Measurements from ENCODE around the gene DACH1. TPM values are rescaled to one million over a fixed set of nuclear protein-coding genes. Genes with fewer than 3 reads are reported as not detected.

DACH1 gene
- total RNA-seq, 2 experiments from 2014 or later, result 0.71 to 0.89 TPM

GRCh38 chr13:71632206-71632605 is 234.8 kb downstream of the DACH1 start:
- CTCF ChIA-PET, result no interaction called here
- no peaks in the 10 kb centered on the region for H3K27me3 Mint-ChIP-seq
- ATAC-seq (ENCODE audit: poor library complexity) (no peak), DNase-seq (no peak)
- H3K36me3 Mint-ChIP-seq (ENCODE audit: low read depth), result no peaks in the 10 kb centered on the region
- Histone ChIP-seq H3K36me3 (ENCODE audit: insufficient read depth, low read length) (no peaks in the 10 kb centered on the region), H3K27ac (ENCODE audit: low read depth in 1 of 2, low read length in 2 of 2) (no peak overlapping the region), H3K9me3 (ENCODE audit: control insufficient read depth in 1 of 2, insufficient read depth in 1 of 2, low read length in 2 of 2) (no peaks in the 10 kb centered on the region), H3K4me1 (ENCODE audit: insufficient read depth, low read length) (no peaks in the 10 kb centered on the region), H3K27me3 (ENCODE audit: control insufficient read depth in 1 of 2, insufficient read depth in 2 of 2, low read length in 2 of 2) (no peaks in the 10 kb centered on the region), H3K4me3 (ENCODE audit: low read length) (no peak overlapping the region)
- H3K4me1 Mint-ChIP-seq (ENCODE audit: low read depth), result no peaks in the 10 kb centered on the region
- H3K9me3 Mint-ChIP-seq, result no peaks in the 10 kb centered on the region
- intact Hi-C loops (cut with DNase I, micrococcal nuclease), result no loop called here
- no peak overlapping the region for H3K27ac Mint-ChIP-seq
- POLR2A ChIA-PET, result no interaction called here
- TF ChIP-seq CTCF (IDR thresholded peaks at IDR 0.05), result no peak
- H3K4me3 Mint-ChIP-seq, result no peak overlapping the region

- no peak overlapping the region for H3K4me3 ChIP-seq (ENCODE audit: low read length)
- CTCF ChIA-PET, result no interaction called here
- ATAC-seq (ENCODE audit: poor library complexity), result no peak
Measured at GRCh38 chr13:71629167-71629566, 237.8 kb downstream of the DACH1 start.

GRCh38 chr13:71626421-71627117 is 240.4 kb downstream of the DACH1 start:
- DNase-seq (no peak), ATAC-seq (ENCODE audit: poor library complexity) (no peak)
- H3K9me3 Mint-ChIP-seq, result no peaks in the 10 kb centered on the region
- Histone ChIP-seq H3K4me3 (ENCODE audit: low read length) (no peak overlapping the region), H3K27ac (ENCODE audit: low read depth in 1 of 2, low read length in 2 of 2) (no peak overlapping the region), H3K9me3 (ENCODE audit: control insufficient read depth in 1 of 2, insufficient read depth in 1 of 2, low read length in 2 of 2) (no peaks in the 10 kb centered on the region), H3K27me3 (ENCODE audit: control insufficient read depth in 1 of 2, insufficient read depth in 2 of 2, low read length in 2 of 2) (no peaks in the 10 kb centered on the region), H3K36me3 (ENCODE audit: insufficient read depth, low read length) (no peaks in the 10 kb centered on the region), H3K4me1 (ENCODE audit: insufficient read depth, low read length) (no peaks in the 10 kb centered on the region)
- H3K27me3 Mint-ChIP-seq, result no peaks in the 10 kb centered on the region
- H3K36me3 Mint-ChIP-seq (ENCODE audit: low read depth), result no peaks in the 10 kb centered on the region
- ChIA-PET CTCF (no interaction called here), POLR2A (no interaction called here)
- TF ChIP-seq CTCF (IDR thresholded peaks at IDR 0.05), result no peak
- no peak overlapping the region for H3K4me3 Mint-ChIP-seq
- no peaks in the 10 kb centered on the region for H3K4me1 Mint-ChIP-seq (ENCODE audit: low read depth)
- intact Hi-C loops (cut with DNase I, micrococcal nuclease), result no loop called here
- no peak overlapping the region for H3K27ac Mint-ChIP-seq

More at GRCh38 chr13:71629167-71629566, 237.8 kb downstream of the DACH1 start:
- H3K27me3 ChIP-seq (ENCODE audit: control insufficient read depth in 1 of 2, insufficient read depth in 2 of 2, low read length in 2 of 2), result no peaks in the 10 kb centered on the region
- no peaks in the 10 kb centered on the region for H3K36me3 ChIP-seq (ENCODE audit: insufficient read depth, low read length)
- Mint-ChIP-seq H3K27ac (no peak overlapping the region), H3K4me3 (no peak overlapping the region), H3K36me3 (ENCODE audit: low read depth) (no peaks in the 10 kb centered on the region), H3K4me1 (ENCODE audit: low read depth) (no peaks in the 10 kb centered on the region), H3K9me3 (no peaks in the 10 kb centered on the region), H3K27me3 (no peaks in the 10 kb centered on the region)
- intact Hi-C loops (cut with DNase I, micrococcal nuclease), result no loop called here
- POLR2A ChIA-PET, result no interaction called here
- no peak overlapping the region for H3K27ac ChIP-seq (ENCODE audit: low read depth in 1 of 2, low read length in 2 of 2)
- DNase-seq, result no peak
- H3K9me3 ChIP-seq (ENCODE audit: control insufficient read depth in 1 of 2, insufficient read depth in 1 of 2, low read length in 2 of 2), result no peaks in the 10 kb centered on the region
- TF ChIP-seq CTCF (IDR thresholded peaks at IDR 0.05), result no peak
- no peaks in the 10 kb centered on the region for H3K4me1 ChIP-seq (ENCODE audit: insufficient read depth, low read length)

All from CD4-positive, alpha-beta T cell (primary cell).